ENCODE results near the gene OR10AG1. TPM values are rescaled to one million over a fixed set of nuclear protein-coding genes. Genes with fewer than 3 reads are reported as not detected.

OR10AG1 gene
- total and polyA plus RNA-seq, 9 of the 15 experiments (the other 6 are each of a cell fraction or from before 2014, with no cell fraction given), result not detected

DNA sequence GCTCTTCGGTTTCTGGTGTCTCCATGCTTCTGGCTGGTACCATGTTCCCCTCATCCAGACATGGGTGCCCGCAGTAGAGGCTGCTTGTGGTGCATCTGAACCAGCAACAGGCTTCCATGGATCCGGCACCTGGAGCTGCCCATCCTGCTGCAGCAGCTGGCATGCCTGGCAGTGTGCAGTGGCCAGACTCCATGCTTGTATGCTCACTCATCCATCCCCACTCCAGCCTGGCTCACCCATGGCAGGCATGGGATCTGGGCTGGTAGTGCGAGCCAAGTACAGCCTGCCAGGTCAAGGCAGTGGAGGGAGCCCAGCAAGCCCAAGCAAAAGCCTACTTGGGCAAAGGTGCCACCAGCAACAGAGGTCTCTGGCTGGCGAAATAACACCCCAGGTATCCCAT, 49.2 kb downstream of the OR10AG1 start:
- no TSS peak for BruUV-seq (replicated peaks)
- TF ChIP-seq TAL1 (IDR thresholded peaks at IDR 0.05) (no peak), E2F4 (CRISPR knock-in tag; IDR thresholded peaks at IDR 0.05; ENCODE audit: low read depth) (no peak)
- Histone ChIP-seq H3K4me2 (ENCODE audit: insufficient read depth, low read length) (no peak overlapping the region), H3K36me3 (ENCODE audit: control insufficient read depth, insufficient read depth, low read length) (no peaks in the 10 kb centered on the region), H3K27ac (ENCODE audit: extremely low read depth, low read depth, low read length) (no peak overlapping the region), H3K4me3 (no peak overlapping the region), H3K79me2 (ENCODE audit: control insufficient read depth, insufficient read depth, low read length) (no peaks in the 10 kb centered on the region), H2AFZ (ENCODE audit: low read depth, low read length) (no peak overlapping the region), H3K9ac (ENCODE audit: insufficient read depth in 1 of 2, low read depth in 2 of 2, low read length in 2 of 2) (no peak overlapping the region), H3K4me1 (replicated peaks in 1 of 2; ENCODE audit: control insufficient read depth in 2 of 2, insufficient read depth in 2 of 2, low read length in 2 of 2) (no peaks in the 10 kb centered on the region), H3K27me3 (ENCODE audit: control insufficient read depth in 2 of 2, insufficient read depth in 2 of 2, low read length in 2 of 2) (no peaks in the 10 kb centered on the region), H4K20me1 (replicated peaks; ENCODE audit: control insufficient read depth, insufficient read depth, low read length) (no peaks in the 10 kb centered on the region), H3K9me1 (ENCODE audit: control insufficient read depth, insufficient read depth, low read length) (no peaks in the 10 kb centered on the region), H3K9me3 (replicated peaks; ENCODE audit: control insufficient read depth, insufficient read depth, low read depth, low read length) (no peaks in the 10 kb centered on the region; the same call in none of the 2 replicates)
- ChIA-PET POLR2A (no interaction called here), CTCF (ENCODE audit: low intra/inter-chr PET ratio) (no interaction called here)
- no peak for ATAC-seq
- DNase-seq (ENCODE audit: extremely low read depth in 1 of 4, low spot score in 3 of 4), result no peak
- 0% methylated on average over 4 of the region's 5 CpGs for WGBS (ENCODE audit: insufficient coverage, low coverage, missing lambda C conversion rate)
- intact Hi-C loops (cut with micrococcal nuclease) (no loop called here), in situ Hi-C loops (cut with MboI) (no loop called here)
- FAIRE-seq, result no peak

Other genes starting within 250 kb of the OR10AG1 start
Only the 7 nearest of the 17 such genes appear.
- not detected in 2 replicates for gene OR5D16, start 131.2 kb downstream of the OR10AG1 start, total RNA-seq (2014; rRNA removed)
- gene OR5D16, start 131.2 kb downstream of the OR10AG1 start, total RNA-seq (2014; rRNA removed; fragmentation: Illumina TruSeq; extraction: Trizol), result not detected in 2 replicates
- gene OR5D16, start 131.2 kb downstream of the OR10AG1 start, total RNA-seq (2015; rRNA removed; fragmentation: Illumina TruSeq; extraction: Trizol), result not detected in 2 replicates
- gene OR5D16, start 131.2 kb downstream of the OR10AG1 start, total RNA-seq (2021), result not detected in 2 replicates
- not detected in 2 replicates for gene OR5D16, start 131.2 kb downstream of the OR10AG1 start, polyA plus RNA-seq (2011; rRNA removed)
- gene OR5D16, start 131.2 kb downstream of the OR10AG1 start, polyA plus RNA-seq (2014; fragmentation: Illumina TruSeq; extraction: Trizol), result not detected in 2 replicates
- not detected for gene OR5D16, start 131.2 kb downstream of the OR10AG1 start, polyA plus RNA-seq (2014; fragmentation: Nextera tagmentation; extraction: Ambion mirVana)
- not detected in 2 replicates for gene OR5D16, start 131.2 kb downstream of the OR10AG1 start, polyA plus RNA-seq (2014; rRNA removed)
- gene TRIM51, start 86.6 kb downstream of the OR10AG1 start, total RNA-seq (2014; rRNA removed), result not detected in 2 replicates
- gene TRIM51, start 86.6 kb downstream of the OR10AG1 start, total RNA-seq (2014; rRNA removed; fragmentation: Illumina TruSeq; extraction: Trizol), result not detected in 2 replicates
- gene TRIM51, start 86.6 kb downstream of the OR10AG1 start, total RNA-seq (2015; rRNA removed; fragmentation: Illumina TruSeq; extraction: Trizol), result not detected in 2 replicates
- not detected in 2 replicates for gene TRIM51, start 86.6 kb downstream of the OR10AG1 start, total RNA-seq (2021)
- gene TRIM51, start 86.6 kb downstream of the OR10AG1 start, polyA plus RNA-seq (2011; rRNA removed), result not detected in 2 replicates
- not detected in 2 replicates for gene TRIM51, start 86.6 kb downstream of the OR10AG1 start, polyA plus RNA-seq (2014; fragmentation: Illumina TruSeq; extraction: Trizol)
- gene TRIM51, start 86.6 kb downstream of the OR10AG1 start, polyA plus RNA-seq (2014; fragmentation: Nextera tagmentation; extraction: Ambion mirVana), result not detected
- gene TRIM51, start 86.6 kb downstream of the OR10AG1 start, polyA plus RNA-seq (2014; rRNA removed), result not detected in 2 replicates
- gene OR5W2, start 55.4 kb downstream of the OR10AG1 start, total RNA-seq (2014; rRNA removed), result not detected in 2 replicates
- gene OR5W2, start 55.4 kb downstream of the OR10AG1 start, total RNA-seq (2014; rRNA removed; fragmentation: Illumina TruSeq; extraction: Trizol), result not detected in 2 replicates
- gene OR5W2, start 55.4 kb downstream of the OR10AG1 start, total RNA-seq (2015; rRNA removed; fragmentation: Illumina TruSeq; extraction: Trizol), result not detected in 2 replicates
- not detected in 2 replicates for gene OR5W2, start 55.4 kb downstream of the OR10AG1 start, total RNA-seq (2021)
- not detected in 2 replicates for gene OR5W2, start 55.4 kb downstream of the OR10AG1 start, polyA plus RNA-seq (2011; rRNA removed)
- gene OR5W2, start 55.4 kb downstream of the OR10AG1 start, polyA plus RNA-seq (2014; fragmentation: Illumina TruSeq; extraction: Trizol), result not detected in 2 replicates
- gene OR5W2, start 55.4 kb downstream of the OR10AG1 start, polyA plus RNA-seq (2014; fragmentation: Nextera tagmentation; extraction: Ambion mirVana), result not detected
- not detected in 2 replicates for gene OR5W2, start 55.4 kb downstream of the OR10AG1 start, polyA plus RNA-seq (2014; rRNA removed)
- not detected in 2 replicates for gene OR5I1, start 33.5 kb downstream of the OR10AG1 start, total RNA-seq (2014; rRNA removed)
- not detected in 2 replicates for gene OR5I1, start 33.5 kb downstream of the OR10AG1 start, total RNA-seq (2014; rRNA removed; fragmentation: Illumina TruSeq; extraction: Trizol)
- not detected in 2 replicates for gene OR5I1, start 33.5 kb downstream of the OR10AG1 start, total RNA-seq (2015; rRNA removed; fragmentation: Illumina TruSeq; extraction: Trizol)
- not detected in 2 replicates for gene OR5I1, start 33.5 kb downstream of the OR10AG1 start, total RNA-seq (2021)
- gene OR5I1, start 33.5 kb downstream of the OR10AG1 start, polyA plus RNA-seq (2011; rRNA removed), result not detected in 2 replicates
- gene OR5I1, start 33.5 kb downstream of the OR10AG1 start, polyA plus RNA-seq (2014; fragmentation: Illumina TruSeq; extraction: Trizol), result not detected in 2 replicates
- not detected for gene OR5I1, start 33.5 kb downstream of the OR10AG1 start, polyA plus RNA-seq (2014; fragmentation: Nextera tagmentation; extraction: Ambion mirVana)
- not detected in 2 replicates for gene OR5I1, start 33.5 kb downstream of the OR10AG1 start, polyA plus RNA-seq (2014; rRNA removed)
- gene OR5F1, start 24.7 kb upstream of the OR10AG1 start, total RNA-seq (2014; rRNA removed), result not detected in 2 replicates
- gene OR5F1, start 24.7 kb upstream of the OR10AG1 start, total RNA-seq (2014; rRNA removed; fragmentation: Illumina TruSeq; extraction: Trizol), result not detected in 2 replicates
- gene OR5F1, start 24.7 kb upstream of the OR10AG1 start, total RNA-seq (2015; rRNA removed; fragmentation: Illumina TruSeq; extraction: Trizol), result not detected in 2 replicates
- not detected in 2 replicates for gene OR5F1, start 24.7 kb upstream of the OR10AG1 start, total RNA-seq (2021)
- gene OR5F1, start 24.7 kb upstream of the OR10AG1 start, polyA plus RNA-seq (2011; rRNA removed), result not detected in 2 replicates
- gene OR5F1, start 24.7 kb upstream of the OR10AG1 start, polyA plus RNA-seq (2014; fragmentation: Illumina TruSeq; extraction: Trizol), result not detected in 2 replicates
- not detected for gene OR5F1, start 24.7 kb upstream of the OR10AG1 start, polyA plus RNA-seq (2014; fragmentation: Nextera tagmentation; extraction: Ambion mirVana)
- gene OR5F1, start 24.7 kb upstream of the OR10AG1 start, polyA plus RNA-seq (2014; rRNA removed), result not detected in 2 replicates
- gene OR5AS1, start 57.7 kb upstream of the OR10AG1 start, total RNA-seq (2014; rRNA removed), result not detected in 2 replicates
- not detected in 2 replicates for gene OR5AS1, start 57.7 kb upstream of the OR10AG1 start, total RNA-seq (2014; rRNA removed; fragmentation: Illumina TruSeq; extraction: Trizol)
- not detected in 2 replicates for gene OR5AS1, start 57.7 kb upstream of the OR10AG1 start, total RNA-seq (2015; rRNA removed; fragmentation: Illumina TruSeq; extraction: Trizol)
- gene OR5AS1, start 57.7 kb upstream of the OR10AG1 start, total RNA-seq (2021), result not detected in 2 replicates
- not detected in 2 replicates for gene OR5AS1, start 57.7 kb upstream of the OR10AG1 start, polyA plus RNA-seq (2011; rRNA removed)
- not detected in 2 replicates for gene OR5AS1, start 57.7 kb upstream of the OR10AG1 start, polyA plus RNA-seq (2014; fragmentation: Illumina TruSeq; extraction: Trizol)
- gene OR5AS1, start 57.7 kb upstream of the OR10AG1 start, polyA plus RNA-seq (2014; fragmentation: Nextera tagmentation; extraction: Ambion mirVana), result not detected
- not detected in 2 replicates for gene OR5AS1, start 57.7 kb upstream of the OR10AG1 start, polyA plus RNA-seq (2014; rRNA removed)
- not detected in 2 replicates for gene OR8I2, start 123.4 kb upstream of the OR10AG1 start, total RNA-seq (2014; rRNA removed)
- not detected in 2 replicates for gene OR8I2, start 123.4 kb upstream of the OR10AG1 start, total RNA-seq (2014; rRNA removed; fragmentation: Illumina TruSeq; extraction: Trizol)
- gene OR8I2, start 123.4 kb upstream of the OR10AG1 start, total RNA-seq (2015; rRNA removed; fragmentation: Illumina TruSeq; extraction: Trizol), result not detected in 2 replicates
- not detected in 2 replicates for gene OR8I2, start 123.4 kb upstream of the OR10AG1 start, total RNA-seq (2021)
- gene OR8I2, start 123.4 kb upstream of the OR10AG1 start, polyA plus RNA-seq (2011; rRNA removed), result not detected in 2 replicates
- gene OR8I2, start 123.4 kb upstream of the OR10AG1 start, polyA plus RNA-seq (2014; fragmentation: Illumina TruSeq; extraction: Trizol), result not detected in 2 replicates
- gene OR8I2, start 123.4 kb upstream of the OR10AG1 start, polyA plus RNA-seq (2014; fragmentation: Nextera tagmentation; extraction: Ambion mirVana), result not detected
- not detected in 2 replicates for gene OR8I2, start 123.4 kb upstream of the OR10AG1 start, polyA plus RNA-seq (2014; rRNA removed)